Lung (tissue), 12 donors: ENCODE data around the gene TENT4A. TPM values are rescaled to one million over a fixed set of nuclear protein-coding genes. Genes with fewer than 3 reads are reported as not detected.

ENCODE experiments used
- ATAC-seq: fragments of 200-7000 bp; cut with Tn5 transposase; one replicate; pipeline ENCODE4 v1.9.1; 2020; ENCODE audit warnings: moderate number of reproducible peaks; ENCODE audit not compliant: insufficient read depth, low FRiP score
- DNase-seq, 3 donors: peaks; one replicate each; pipeline ENCODE4 v3.0.0-alpha.2; 2013 to 2017
- H3K27ac ChIP-seq, 2 donors: one replicate each; pipeline ENCODE4 v1.5.1; 2013; ENCODE audit warnings: mild to moderate bottlenecking in 2 of 2, moderate library complexity in 2 of 2, control low read depth in 1 of 2, inconsistent platforms in 1 of 2, low read depth in 1 of 2, low read length in 1 of 2
- H3K27me3 ChIP-seq, 3 donors: one replicate each; pipeline ENCODE4 v1.5.1; 2013; ENCODE audit warnings: low read length in 2 of 3; ENCODE audit not compliant: control insufficient read depth in 3 of 3, insufficient read depth in 3 of 3
- H3K36me3 ChIP-seq, 4 donors: one replicate each; pipeline ENCODE4 v1.5.1; 2013; ENCODE audit warnings: low read length in 4 of 4, mild to moderate bottlenecking in 1 of 4, moderate library complexity in 1 of 4; ENCODE audit not compliant: control insufficient read depth in 4 of 4, insufficient read depth in 4 of 4
- H3K4me1 ChIP-seq, 5 donors: one replicate each; pipeline ENCODE4 v1.5.1; 2013; ENCODE audit warnings: low read length in 5 of 5, mild to moderate bottlenecking in 2 of 5, moderate library complexity in 1 of 5; ENCODE audit not compliant: control insufficient read depth in 5 of 5, insufficient read depth in 5 of 5
- H3K4me3 ChIP-seq: one replicate; pipeline ENCODE4 v1.5.1; 2013; ENCODE audit warnings: mild to moderate bottlenecking, control low read depth, moderate library complexity
- H3K9ac ChIP-seq, 2 donors: one replicate each; pipeline ENCODE4 v1.5.1; 2013; ENCODE audit warnings: low read length in 2 of 2, control low read depth in 1 of 2; ENCODE audit not compliant: insufficient read depth in 1 of 2
- H3K9me3 ChIP-seq, 4 donors: one replicate each; pipeline ENCODE4 v1.5.1; 2013; ENCODE audit warnings: low read length in 3 of 4, mild to moderate bottlenecking in 1 of 4, moderate library complexity in 1 of 4; ENCODE audit not compliant: control insufficient read depth in 4 of 4, insufficient read depth in 3 of 4
- CTCF ChIP-seq: IDR thresholded peaks from 2 replicates; pipeline ENCODE4 v1.5.1; 2012; ENCODE audit warnings: mild to moderate bottlenecking; ENCODE audit errors: control extremely low read depth, extremely low read depth
- WGBS, 2 donors: extraction: QIAGEN DNeasy Blood & Tissue Kit; methylation state at CpG; one replicate each; pipeline ENCODE4 v1.1.7; 2013; 5-methylcytosine and 5-hydroxymethylcytosine counted together
- polyA plus RNA-seq, 2 donors: library from polyadenylated mRNA; stranded (reverse); fragments of 200-250 nt; gene quantifications; one replicate each; pipeline ENCODE4 v1.2.1, GENCODE V29; 2013
- total RNA-seq, 2 donors: library from RNA; depleted of rRNA in 1 of 2; stranded (reverse); fragments of >200 nt in 1 of 2; gene quantifications; one replicate each; pipeline ENCODE4 v1.2.1, GENCODE V29; 2014 to 2021
- donor health status: control.
- donor health status: control.
- donor health status: Bipolar disorder and iron deficiency.
- donor health status: healthy.
- donor health status: DM: yes; HTN: yes; CAD: no.

Gene TENT4A
- total and polyA plus RNA-seq, 4 donors = 9.4 to 46.9 (median 17.3) TPM

DNA sequence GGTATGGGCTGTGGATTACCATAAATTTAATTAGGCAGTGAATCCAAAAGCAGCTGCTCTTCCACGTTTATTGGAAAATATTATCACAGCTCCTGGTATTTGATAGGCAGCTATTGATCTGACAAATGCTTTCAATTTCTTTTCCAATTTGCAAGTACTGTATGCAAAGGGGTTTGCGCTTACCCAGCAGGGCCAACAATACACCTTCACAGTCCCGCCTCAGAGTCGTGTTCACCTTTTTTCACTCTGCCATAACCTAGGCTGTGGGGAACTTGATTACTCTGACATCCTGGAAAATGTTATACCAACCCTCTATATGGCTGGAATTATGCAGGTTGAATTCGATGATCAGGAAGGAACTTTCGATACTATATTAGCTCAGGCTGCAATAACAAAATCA, 32.3 kb upstream of the TENT4A start:
- no peak overlapping the region for H3K27ac ChIP-seq
- ATAC-seq = no peak
- peaks cover 0 to 2% (median 0%) of the 10 kb centered on the region in 3 donors for H3K27me3 ChIP-seq
- H3K4me1 ChIP-seq = no peaks in the 10 kb centered on the region
- no peak overlapping the region for H3K4me3 ChIP-seq
- H3K9ac ChIP-seq = no peak overlapping the region
- H3K9me3 ChIP-seq = peaks cover 0 to 3% (median 0%) of the 10 kb centered on the region in 4 donors
- no peaks in the 10 kb centered on the region for H3K36me3 ChIP-seq
- no peak for TF ChIP-seq CTCF
- WGBS, 2 donors = 62 to 64% methylated on average over 6 of the region's 6 CpGs
- no peak for DNase-seq

- H3K9me3 ChIP-seq = peaks cover 0 to 3% (median 0%) of the 10 kb centered on the region in 4 donors
- no peaks in the 10 kb centered on the region for H3K4me1 ChIP-seq
- ATAC-seq = no peak
- no peak for DNase-seq
- no peak overlapping the region for H3K9ac ChIP-seq
- no peak overlapping the region for H3K4me3 ChIP-seq
- TF ChIP-seq CTCF = no peak
- H3K36me3 ChIP-seq = no peaks in the 10 kb centered on the region
- 47 to 87% methylated on average over 2 of the region's 2 CpGs for WGBS, 2 donors
- H3K27ac ChIP-seq = no peak overlapping the region
- peaks cover 0 to 2% (median 0%) of the 10 kb centered on the region in 3 donors for H3K27me3 ChIP-seq
Observed at GRCh38 chr5:6681682-6682081, 31.6 kb upstream of the TENT4A start.

GRCh38 chr5:6682239-6682638, 31.0 kb upstream of the TENT4A start:
- Histone ChIP-seq H3K4me1 (peaks cover 0 to 3% (median 0%) of the 10 kb centered on the region in 5 donors), H3K9me3 (peaks cover 0 to 3% (median 0%) of the 10 kb centered on the region in 4 donors), H3K9ac (no peak overlapping the region), H3K4me3 (no peak overlapping the region), H3K36me3 (no peaks in the 10 kb centered on the region), H3K27ac (no peak overlapping the region), H3K27me3 (peaks cover 0 to 2% (median 0%) of the 10 kb centered on the region in 3 donors)
- DNase-seq (no peak), ATAC-seq (no peak)
- no peak for TF ChIP-seq CTCF
- 49 to 66% methylated on average over 10 to 11 of the region's 11 CpGs for WGBS, 2 donors

DNA sequence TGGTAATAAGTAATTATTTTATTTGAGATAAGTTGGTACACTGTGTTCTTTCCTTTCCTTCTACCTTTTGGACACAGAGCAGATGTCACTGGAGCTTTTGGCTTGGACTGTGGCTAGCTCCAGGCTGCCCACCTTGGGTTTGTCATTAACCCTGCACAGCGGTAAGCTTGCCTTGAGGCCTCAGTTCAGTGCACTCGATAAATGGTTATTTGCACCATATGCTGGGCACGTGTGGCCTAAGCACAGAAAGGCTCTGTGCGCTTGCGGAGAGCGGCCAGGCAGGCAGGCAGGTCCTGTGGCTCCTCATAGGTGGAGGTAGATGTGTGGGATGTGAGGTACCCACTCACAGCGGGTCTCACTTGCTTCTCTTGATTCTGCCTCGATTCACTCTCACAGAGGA, 30.0 kb upstream of the TENT4A start:
- whole genome bisulfite sequencing, 2 donors = 90 to 91% methylated on average over 8 of the region's 8 CpGs
- DNase-seq (no peak), ATAC-seq (no peak)
- Histone ChIP-seq H3K27me3 (peaks cover 0 to 2% (median 0%) of the 10 kb centered on the region in 3 donors), H3K36me3 (no peaks in the 10 kb centered on the region), H3K9me3 (peaks cover 0 to 3% (median 0%) of the 10 kb centered on the region in 4 donors), H3K4me1 (peaks cover 0 to 5% (median 0%) of the 10 kb centered on the region in 5 donors), H3K4me3 (no peak overlapping the region), H3K27ac (no peak overlapping the region), H3K9ac (no peak overlapping the region)
- no peak for TF ChIP-seq CTCF
